GM19328 (cell line): Measurements from ENCODE around the gene ZNF823.
"Not testable (repeated sequence)": the region's sequence is repeated elsewhere in the genome, so short reads cannot be mapped to it uniquely, and the experiment has no call there.

Source experiments
- ATAC-seq: cut with Tn5 transposase; IDR thresholded peaks from one replicate; pipeline ENCODE4 v1.9.1; 2021; ENCODE audit warnings: mild to moderate bottlenecking, moderate library complexity; ENCODE audit not compliant: unreplicated experiment

ZNF823 gene

GRCh38 chr19:11684987-11685675, 53.6 kb downstream of the ZNF823 start:
- ATAC-seq = no peak

- no peak for ATAC-seq
Observed at GRCh38 chr19:11680689-11681302, 58.0 kb downstream of the ZNF823 start.

GRCh38 chr19:11678504-11678903, 60.2 kb downstream of the ZNF823 start:
- no peak for ATAC-seq

GRCh38 chr19:11676661-11677600, 61.8 kb downstream of the ZNF823 start:
- ATAC-seq = not testable (repeated sequence)

- no peak for ATAC-seq
Observed at GRCh38 chr19:11675569-11675968, 63.2 kb downstream of the ZNF823 start.

GRCh38 chr19:11674067-11674492, 64.7 kb downstream of the ZNF823 start:
- ATAC-seq = no peak

GRCh38 chr19:11673608-11674041, 65.1 kb downstream of the ZNF823 start:
- ATAC-seq = no peak
